Measurements from ENCODE around the gene IFIT2.
"Not testable (repeated sequence)": the region's sequence is repeated elsewhere in the genome, so short reads cannot be mapped to it uniquely, and the experiment has no call there.

The IFIT2 gene

DNA sequence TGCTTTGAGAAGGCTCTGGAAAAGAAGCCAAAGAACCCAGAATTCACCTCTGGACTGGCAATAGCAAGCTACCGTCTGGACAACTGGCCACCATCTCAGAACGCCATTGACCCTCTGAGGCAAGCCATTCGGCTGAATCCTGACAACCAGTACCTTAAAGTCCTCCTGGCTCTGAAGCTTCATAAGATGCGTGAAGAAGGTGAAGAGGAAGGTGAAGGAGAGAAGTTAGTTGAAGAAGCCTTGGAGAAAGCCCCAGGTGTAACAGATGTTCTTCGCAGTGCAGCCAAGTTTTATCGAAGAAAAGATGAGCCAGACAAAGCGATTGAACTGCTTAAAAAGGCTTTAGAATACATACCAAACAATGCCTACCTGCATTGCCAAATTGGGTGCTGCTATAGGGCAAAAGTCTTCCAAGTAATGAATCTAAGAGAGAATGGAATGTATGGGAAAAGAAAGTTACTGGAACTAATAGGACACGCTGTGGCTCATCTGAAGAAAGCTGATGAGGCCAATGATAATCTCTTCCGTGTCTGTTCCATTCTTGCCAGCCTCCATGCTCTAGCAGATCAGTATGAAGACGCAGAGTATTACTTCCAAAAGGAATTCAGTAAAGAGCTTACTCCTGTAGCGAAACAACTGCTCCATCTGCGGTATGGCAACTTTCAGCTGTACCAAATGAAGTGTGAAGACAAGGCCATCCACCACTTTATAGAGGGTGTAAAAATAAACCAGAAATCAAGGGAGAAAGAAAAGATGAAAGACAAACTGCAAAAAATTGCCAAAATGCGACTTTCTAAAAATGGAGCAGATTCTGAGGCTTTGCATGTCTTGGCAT is 4.8 kb downstream of the IFIT2 start:
- no peak for DNase-seq

DNA sequence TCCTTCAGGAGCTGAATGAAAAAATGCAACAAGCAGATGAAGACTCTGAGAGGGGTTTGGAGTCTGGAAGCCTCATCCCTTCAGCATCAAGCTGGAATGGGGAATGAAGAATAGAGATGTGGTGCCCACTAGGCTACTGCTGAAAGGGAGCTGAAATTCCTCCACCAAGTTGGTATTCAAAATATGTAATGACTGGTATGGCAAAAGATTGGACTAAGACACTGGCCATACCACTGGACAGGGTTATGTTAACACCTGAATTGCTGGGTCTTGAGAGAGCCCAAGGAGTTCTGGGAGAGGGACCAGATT is 5.4 kb downstream of the IFIT2 start:
- DNase-seq: no peak

DNA sequence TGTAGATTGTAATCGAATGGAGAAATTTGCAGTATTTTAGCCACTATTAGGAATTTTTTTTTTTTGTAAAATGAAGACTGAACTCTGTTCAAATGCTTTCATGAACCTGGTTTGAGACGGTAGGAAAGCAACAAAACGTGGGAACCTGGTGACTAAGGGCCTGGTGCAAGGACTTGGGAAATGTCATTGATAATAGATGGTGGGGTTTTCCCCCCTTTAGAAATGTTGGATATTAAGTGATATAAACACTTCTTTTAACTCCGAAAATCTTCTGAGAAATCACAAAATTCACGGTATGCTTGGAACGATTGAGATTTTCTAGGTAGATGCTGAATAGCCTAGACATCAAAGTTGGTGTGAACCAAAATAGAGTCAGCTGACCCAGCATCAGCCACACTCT is 6.4 kb downstream of the IFIT2 start:
- no peak for DNase-seq

DNA sequence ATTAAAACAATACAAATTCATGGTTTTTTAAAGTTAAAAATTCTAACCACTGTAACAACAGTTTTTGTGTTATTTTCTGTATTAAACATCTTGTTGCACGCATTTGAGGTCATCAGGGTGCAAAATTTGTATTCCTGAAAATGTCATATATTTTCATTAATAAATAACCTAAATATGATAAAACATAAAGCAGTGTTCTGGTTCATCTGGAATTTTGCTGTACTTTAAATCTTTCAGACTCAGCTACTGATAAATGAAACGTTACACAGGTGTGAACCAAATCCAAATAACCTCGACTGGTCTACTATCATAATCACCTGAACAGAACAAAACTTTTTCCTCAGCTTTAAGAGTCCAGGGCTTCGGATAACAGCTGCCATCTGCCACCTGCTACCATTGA is 6.9 kb downstream of the IFIT2 start:
- no peak for DNase-seq

DNA sequence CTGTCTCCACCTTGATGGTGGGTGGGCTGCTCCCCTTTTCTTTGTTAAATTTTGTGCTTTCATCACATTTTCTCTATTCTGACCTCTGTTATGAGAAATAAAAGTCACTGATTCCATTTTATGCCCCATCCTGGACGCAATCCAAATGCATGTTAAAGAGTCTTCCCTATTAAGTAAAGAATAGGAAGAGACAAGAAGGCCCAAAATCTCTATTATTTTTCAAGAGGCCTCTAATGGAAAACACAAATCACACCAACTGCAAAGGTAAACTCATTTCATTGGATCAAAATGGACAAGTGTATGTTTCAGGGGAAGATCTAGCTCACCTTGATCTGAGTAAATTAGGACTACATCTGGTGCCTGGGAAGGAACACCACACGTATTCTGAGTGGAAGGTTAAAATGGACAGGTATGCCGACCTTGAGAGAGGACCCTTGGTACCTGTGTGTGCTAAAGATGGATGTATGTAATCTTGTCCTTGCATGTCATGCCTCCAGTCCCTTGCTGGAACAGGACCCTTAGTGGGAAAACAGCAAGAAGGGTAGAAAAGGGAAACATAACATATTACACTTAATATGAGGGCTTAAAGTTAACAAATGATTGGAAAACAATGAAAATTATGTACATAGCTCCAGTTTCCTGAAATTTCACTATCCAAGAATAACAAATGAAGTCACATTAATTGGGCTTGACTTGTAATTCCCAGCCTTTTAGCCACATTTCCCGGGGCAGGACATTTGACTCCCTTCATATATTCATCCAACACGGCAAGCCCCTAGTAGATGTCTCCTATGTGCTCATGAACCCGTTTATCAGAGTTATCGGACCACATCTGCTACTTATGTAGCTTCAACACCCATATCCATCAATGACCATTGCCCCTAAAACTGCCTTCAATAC is 7.6 kb downstream of the IFIT2 start:
- DNase-seq: no peak

DNA sequence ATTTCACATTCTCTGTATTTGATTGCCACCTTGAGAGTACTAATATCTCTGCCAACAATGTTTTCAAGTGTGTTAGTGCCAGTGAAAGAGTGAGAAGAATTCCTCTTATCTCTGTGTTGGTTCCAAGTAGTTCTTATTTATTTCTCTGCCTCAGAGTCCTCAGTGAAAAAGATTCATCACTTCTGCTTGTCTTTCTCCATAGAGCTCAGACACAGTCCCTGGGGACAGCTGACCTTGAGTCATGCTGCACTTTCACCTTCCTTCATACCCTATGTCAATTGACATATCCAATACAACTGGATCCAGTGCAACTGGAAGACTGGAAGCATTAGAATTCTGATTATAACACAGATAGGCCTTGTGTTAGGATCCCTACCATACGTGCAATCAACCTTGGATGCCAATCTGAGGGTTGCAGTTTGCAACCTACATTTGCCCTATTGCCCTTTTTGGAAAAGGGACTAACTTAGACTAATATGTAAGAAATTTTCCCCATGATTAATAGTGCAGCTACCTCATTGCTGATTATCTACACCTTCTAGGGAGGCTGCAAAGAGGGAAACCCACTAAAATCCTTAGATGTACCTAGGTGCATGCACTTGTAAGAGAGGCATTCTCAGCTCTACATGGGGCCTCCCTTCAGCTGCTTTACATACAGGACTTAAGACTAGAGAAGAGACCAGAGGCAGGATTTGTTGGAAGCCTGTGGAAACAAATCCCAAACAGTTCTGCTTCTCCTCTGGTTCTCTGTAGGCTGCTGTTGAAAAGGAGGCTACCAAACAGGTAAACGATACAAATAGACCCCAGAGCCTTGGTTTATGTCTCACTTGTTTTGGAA is 8.4 kb downstream of the IFIT2 start:
- no peak for DNase-seq

DNA sequence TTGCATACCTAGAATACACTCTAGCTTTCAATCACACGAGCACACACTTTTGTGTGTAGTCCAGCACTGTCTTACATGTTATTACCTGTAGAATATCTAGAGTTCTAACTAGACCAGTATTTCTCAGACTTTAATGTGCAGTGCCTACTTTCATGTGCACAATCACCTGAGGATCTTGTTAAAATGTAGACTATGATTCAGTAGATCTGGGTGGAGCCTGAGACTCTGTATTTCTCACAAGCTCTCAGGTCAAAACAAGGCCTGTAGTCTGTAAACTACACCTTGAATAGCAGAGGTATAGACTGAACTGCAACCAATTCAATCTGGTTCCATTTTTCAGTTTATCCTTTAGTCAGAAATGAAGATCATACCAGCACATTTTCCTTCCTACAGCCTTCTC is 11.1 kb downstream of the IFIT2 start:
- DNase-seq: no peak

DNA sequence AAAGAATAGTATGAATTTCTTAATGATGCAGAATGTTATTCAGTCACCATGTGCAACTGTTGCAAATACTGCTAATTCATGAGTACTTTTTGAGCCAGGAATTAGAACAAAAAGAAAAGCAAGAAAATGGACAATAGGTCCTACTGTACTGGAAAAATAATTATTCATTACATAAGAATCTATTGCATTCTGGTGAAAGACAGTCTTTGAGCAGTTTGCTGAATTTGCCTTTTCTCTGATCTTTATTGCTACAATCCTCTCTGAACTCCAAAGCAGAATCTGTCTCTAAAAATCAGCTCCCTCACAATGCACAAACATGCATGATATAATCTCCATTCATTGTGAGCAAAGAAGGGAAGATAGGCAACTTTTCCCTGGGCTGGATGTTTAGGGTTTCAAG is 12.8 kb downstream of the IFIT2 start:
- DNase-seq: peak in 5 of 56 donors; percentile 16 to 79 (median 25)

DNA sequence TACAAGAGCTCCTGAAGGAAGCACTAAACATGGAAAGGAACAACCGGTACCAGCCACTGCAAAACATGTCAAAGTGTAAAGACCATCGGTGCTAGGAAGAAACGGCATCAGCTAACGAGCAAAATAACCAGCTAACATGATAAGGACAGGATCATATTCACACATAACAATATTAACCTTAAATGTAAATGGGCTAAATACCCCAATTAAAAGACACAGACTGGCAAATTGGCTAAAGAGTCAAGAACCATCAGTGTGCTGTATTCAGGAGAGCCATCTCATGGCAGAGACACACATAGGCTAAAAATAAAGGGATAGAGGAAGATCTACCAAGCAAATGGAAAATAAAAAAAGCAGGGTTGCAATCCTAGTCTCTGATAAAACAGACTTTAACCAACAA is 16.2 kb downstream of the IFIT2 start:
- DNase-seq: not testable (repeated sequence)

DNA sequence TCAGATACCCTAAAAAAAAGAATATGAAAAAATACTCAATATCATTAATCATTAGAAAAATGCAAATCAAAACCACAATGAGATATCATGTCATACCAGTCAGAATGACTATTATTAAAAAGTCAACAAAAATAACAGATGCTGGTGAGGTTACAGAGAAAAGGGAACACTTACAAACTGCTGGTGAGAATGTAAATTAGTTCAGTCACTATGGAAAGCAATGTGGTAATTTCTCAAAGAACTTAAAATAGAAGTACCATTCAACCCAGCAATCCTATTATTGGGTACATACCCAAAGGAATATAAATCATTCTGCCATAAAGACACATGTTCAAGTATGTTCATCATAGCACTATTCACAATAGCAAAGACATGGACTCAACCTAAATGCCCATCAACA is 23.2 kb downstream of the IFIT2 start:
- not testable (repeated sequence) for DNase-seq

DNA sequence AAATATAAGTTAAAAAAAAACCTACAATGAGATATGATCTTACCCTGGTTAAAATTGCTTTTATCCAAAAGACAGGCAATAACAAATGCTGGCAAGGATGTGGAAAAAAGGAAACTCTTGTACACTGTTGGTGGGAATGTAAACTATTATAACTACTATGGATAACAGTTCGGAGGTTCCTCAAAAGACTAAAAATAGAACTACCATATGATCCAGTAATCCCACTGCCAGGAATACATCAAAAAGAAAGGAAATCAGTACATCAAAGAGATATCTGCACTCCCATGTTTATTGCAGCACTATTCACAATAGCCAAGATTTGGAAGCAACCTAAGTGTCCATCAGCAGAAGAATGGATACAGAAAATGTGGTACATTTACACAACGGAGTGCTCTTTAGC is 24.0 kb downstream of the IFIT2 start:
- not testable (repeated sequence) for DNase-seq

DNA sequence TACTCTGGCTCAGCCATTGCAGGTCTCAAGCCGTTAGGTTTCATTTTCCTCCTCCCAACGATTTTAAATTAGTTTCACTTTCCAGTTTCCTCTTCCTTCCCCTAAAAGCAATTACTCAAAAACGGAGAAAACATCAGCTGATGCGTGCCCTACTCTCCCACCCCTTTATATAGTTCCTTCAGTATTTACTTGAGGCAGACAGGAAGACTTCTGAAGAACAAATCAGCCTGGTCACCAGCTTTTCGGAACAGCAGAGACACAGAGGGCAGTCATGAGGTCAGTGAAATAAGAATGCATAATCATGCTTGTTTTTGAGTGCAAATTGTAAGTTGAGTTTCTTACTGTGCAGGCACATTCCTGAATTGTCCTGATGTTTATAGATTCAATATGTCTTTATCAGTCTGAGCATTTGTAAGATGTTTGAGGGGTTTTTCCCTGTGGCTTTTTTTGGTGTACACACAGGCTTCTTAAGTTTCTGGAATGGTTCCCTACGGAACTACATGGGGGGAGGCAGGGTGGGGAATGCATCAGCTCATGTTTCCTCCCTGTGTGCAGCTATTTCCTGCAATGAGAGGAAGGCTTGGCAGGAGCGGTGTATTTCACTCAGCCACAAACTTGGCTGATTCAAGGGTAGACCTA is 26.1 kb downstream of the IFIT2 start, which contains the start of gene IFIT3:
TSS of gene IFIT3 (plus strand) at position 195 of the 639 bp plus-strand sequence. CDS start at position 272, 77 bp downstream.
- DNase-seq: peak in 41 of 56 donors; percentile 14 to 79 (median 43)

DNA sequence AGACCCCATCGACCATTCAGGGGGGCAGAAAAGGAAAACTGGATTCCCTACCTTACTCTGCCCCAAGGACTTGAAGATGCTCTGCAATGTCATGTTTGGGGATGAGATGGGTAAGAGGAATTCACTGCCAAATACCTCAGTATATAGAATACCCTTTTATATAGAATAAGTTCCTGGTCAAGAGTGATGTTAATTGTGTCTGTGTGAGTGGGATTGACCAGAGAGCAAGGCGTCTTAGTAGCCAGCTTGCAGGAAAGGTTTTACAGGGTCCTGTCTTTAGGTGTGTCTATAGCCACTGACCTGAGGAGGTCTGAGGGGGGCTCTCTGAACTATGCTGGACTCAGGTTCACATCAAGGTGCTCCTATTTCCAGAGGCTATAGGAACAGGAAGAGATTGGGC is 27.3 kb downstream of the IFIT2 start:
- DNase-seq: no peak

DNA sequence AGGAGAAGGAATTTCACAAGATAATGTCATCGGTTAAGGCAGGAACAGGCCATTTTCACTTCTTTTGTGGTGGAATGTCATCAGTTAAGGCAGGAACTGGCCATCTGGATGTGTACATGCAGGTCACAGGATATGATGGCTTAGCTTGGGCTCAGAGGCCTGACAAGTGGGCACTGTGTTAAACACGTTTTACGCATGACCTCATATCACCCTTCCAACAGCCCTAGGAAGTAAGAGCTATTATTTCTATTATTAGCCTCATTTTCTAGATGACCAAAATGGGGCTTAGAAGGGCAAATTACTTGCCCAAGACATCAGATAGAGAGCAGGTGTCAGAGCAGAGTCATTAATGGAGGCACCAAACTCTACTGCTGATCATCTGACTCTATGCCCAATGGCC is 28.2 kb downstream of the IFIT2 start:
- not testable (repeated sequence) for DNase-seq

DNA sequence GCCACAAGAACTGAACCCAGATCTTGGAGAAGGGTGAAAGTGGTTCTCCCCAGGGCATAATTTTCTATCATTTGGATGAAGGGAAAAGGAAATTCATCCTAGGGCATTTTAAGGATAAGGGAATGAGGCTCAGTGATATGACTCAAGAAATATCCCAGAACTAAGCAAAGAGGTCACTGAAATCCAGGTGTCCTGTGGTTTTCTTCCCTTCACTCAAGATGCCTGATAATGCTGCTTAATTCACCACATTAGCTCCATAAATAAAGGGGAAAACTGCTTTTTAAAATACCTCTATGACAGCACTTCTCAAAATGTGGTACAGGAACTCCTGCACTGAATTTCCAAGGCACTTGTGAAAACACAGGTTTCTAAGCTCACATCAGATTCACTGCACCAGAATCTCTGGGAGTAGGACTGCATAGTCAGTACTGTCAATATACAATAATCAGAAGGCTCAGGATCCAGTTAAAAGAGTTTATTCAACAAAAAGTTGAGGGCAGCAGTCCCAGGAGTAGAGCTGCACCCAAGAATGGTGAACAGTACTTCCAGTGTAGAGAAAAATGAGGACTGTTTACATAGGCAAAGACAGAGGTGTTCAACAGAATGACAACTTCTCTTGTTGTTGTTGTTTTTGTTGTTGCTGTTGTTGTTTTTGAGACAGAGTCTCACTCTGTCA is 28.8 kb downstream of the IFIT2 start:
- no peak for DNase-seq

DNA sequence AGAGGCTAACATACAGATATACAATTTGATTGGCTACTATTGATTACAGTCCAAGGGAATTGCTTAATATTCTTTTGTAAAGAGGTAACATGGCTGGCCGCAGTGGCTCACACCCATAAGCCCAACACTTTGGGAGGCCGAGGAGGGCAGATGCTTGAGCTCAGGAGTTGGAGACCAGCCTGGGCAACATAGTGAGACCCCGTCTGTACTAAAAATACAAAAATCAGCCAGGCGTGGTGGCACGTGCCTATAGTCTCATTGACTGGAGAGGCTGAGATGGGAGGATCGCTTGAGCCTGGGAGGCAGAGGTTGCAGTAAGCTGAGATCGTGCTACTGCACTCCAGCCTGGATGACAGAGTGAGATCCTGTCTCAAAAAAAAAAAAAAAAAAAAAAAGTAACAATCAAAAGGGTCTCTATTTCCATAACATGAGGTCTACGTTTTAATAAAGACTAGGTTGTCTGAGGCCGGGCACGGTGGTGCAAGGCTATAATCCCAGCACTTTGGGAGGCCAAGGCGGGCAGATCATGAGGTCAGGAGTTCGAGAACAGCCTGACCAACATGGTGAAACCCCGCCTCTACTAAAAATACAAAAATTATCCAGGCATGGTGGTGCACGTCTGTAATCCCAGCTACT is 29.8 kb downstream of the IFIT2 start:
- not testable (repeated sequence) for DNase-seq

DNA sequence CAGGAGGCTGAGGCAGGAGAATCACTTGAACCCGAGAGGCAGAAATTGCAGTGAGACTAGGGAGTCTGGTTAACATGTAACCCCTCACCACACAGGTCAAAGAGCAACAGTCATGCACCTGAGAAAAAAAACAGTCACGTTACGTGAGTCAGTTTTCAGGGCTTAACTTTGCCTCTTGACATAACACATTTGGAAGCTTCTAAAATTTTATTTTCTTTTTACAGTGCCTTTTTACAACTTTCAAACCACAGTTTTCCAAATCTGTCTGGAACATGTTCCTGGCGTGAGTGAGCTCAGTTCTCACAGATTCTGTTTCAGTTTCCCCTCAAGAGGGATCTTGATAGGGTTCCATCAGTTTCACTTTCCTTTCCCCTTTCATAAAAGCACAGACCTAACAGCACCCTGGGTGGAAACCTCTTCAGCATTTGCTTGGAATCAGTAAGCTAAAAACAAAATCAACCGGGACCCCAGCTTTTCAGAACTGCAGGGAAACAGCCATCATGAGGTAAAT is 30.3 kb downstream of the IFIT2 start:
- no peak for DNase-seq

DNA sequence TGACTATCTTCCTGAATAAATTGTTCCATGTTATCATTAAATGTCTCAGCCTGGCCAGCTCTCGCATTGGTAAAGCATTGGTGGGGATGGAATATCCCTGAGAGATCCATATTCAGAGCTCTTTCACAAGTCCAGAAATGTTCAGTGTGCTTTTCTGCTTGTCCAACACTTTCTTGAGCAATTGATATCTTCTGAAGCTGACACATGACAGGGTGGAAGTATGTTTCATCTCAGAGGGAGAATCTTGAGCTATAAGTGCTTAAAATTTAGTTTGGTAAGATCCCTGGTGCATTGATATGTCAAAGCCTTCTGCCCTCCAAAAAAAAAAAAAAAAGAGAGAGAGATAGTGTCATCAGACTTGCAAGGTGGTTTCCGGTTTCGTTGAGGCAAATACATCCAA is 33.4 kb downstream of the IFIT2 start:
- DNase-seq: no peak

DNA sequence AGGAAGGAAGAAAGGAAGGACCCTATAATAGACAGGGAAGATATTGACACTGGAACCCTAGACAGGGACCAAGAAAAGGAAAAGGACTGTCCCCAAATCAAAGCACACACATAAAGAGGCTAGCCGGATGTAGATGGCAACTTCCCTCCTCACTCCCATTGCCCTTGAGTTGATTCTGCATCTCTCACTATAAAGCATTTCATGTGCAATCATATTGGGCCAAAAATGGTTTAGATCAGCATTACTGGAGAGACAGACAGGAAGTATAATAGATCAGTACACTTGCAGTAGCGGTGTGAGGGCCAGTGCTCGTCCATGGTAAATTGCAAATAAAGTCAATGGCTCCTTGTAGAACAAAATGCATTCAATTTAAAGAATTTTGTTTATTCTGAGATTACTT is 34.4 kb downstream of the IFIT2 start:
- DNase-seq: no peak

DNA sequence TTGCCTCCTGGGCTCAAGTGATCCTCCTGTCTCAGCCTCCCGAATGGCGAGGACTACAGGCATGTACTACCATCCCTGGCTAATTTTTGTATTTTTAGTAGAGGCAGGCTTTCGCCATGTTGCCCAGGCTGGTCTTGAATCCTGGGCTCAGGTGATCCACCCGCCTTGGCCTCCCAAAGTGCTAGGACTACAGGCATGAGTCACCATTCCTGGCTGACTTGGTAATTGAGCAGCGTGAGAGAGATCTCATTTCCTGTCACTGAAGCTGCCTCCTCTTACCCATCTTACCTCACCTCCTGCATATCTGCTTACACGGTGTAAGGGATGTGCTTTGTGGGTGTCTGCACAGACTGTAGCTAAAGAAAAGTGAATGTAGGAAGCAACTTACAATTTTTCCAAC is 35.6 kb downstream of the IFIT2 start:
- DNase-seq: no peak

Measured in amygdala (tissue), 56 donors.